ENCODE data around the gene COL23A1. TPM values are rescaled to one million over a fixed set of nuclear protein-coding genes. Genes with fewer than 3 reads are reported as not detected.

Gene COL23A1
- total and polyA plus RNA-seq, 2 donors (not counting 1 experiment from before 2014, with no cell fraction given) = not detected

DNA sequence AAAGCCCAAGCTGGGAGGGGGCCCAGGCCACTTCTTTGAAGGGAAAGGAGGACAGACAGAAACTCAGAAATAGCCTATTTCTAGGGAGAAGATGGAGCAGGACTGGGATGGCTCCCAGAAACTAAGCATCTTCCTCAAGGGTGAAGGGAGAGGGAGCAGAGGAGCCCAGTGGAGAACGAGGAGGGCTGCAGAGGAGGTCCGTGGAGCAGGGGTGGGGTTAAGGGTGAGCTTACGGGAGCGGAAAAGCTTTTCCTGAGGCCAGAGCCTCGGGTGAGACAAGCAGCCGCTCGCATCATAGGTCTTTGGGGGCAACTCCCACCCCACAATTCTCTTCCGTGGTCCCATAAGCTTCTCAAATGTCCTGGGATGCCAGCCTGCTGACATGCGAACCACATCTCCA, 230.5 kb downstream of the COL23A1 start:
- Histone ChIP-seq H3K36me3 (ENCODE audit: control insufficient read depth, insufficient read depth, low read length) (no peaks in the 10 kb centered on the region), H3K4me1 (ENCODE audit: control insufficient read depth, extremely low read depth, insufficient read depth, low read length) (no peaks in the 10 kb centered on the region), H3K9me3 (ENCODE audit: control insufficient read depth, insufficient read depth, low read depth, low read length) (no peaks in the 10 kb centered on the region), H3K9ac (ENCODE audit: insufficient read depth, low read length) (no peak overlapping the region), H3K79me2 (ENCODE audit: control insufficient read depth, insufficient read depth, low read length) (no peaks in the 10 kb centered on the region), H4K20me1 (ENCODE audit: control insufficient read depth, extremely low read depth, insufficient read depth, low read length) (no peaks in the 10 kb centered on the region), H2AFZ (ENCODE audit: low read length) (no peak overlapping the region), H3K4me2 (ENCODE audit: extremely low read depth, insufficient read depth, low read length) (no peak overlapping the region), H3K4me3 (replicated peaks in 1 of 4; ENCODE audit: control extremely low read depth in 1 of 4, insufficient read depth in 1 of 4, low read depth in 3 of 4, low read length in 4 of 4) (no peak overlapping the region), H3K27me3 (ENCODE audit: control insufficient read depth, insufficient read depth, low read length) (no peaks in the 10 kb centered on the region), H3K27ac (ENCODE audit: insufficient read depth, low read length) (no peak overlapping the region)
- TF ChIP-seq, protein P1, sequence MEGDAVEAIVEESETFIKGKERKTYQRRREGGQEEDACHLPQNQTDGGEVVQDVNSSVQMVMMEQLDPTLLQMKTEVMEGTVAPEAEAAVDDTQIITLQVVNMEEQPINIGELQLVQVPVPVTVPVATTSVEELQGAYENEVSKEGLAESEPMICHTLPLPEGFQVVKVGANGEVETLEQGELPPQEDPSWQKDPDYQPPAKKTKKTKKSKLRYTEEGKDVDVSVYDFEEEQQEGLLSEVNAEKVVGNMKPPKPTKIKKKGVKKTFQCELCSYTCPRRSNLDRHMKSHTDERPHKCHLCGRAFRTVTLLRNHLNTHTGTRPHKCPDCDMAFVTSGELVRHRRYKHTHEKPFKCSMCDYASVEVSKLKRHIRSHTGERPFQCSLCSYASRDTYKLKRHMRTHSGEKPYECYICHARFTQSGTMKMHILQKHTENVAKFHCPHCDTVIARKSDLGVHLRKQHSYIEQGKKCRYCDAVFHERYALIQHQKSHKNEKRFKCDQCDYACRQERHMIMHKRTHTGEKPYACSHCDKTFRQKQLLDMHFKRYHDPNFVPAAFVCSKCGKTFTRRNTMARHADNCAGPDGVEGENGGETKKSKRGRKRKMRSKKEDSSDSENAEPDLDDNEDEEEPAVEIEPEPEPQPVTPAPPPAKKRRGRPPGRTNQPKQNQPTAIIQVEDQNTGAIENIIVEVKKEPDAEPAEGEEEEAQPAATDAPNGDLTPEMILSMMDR (conservative IDR thresholded peaks at IDR 0.05 in 1 of 2, IDR thresholded peaks at IDR 0.05 in 1 of 2; ENCODE audit: low read depth in 1 of 2, low read length in 2 of 2) = no peak
- TF ChIP-seq EZH2 (IDR thresholded peaks at IDR 0.05; ENCODE audit: low read length, missing control alignments) = no peak
- DNase-seq (ENCODE audit: low read depth in 2 of 2) = no peak

DNA sequence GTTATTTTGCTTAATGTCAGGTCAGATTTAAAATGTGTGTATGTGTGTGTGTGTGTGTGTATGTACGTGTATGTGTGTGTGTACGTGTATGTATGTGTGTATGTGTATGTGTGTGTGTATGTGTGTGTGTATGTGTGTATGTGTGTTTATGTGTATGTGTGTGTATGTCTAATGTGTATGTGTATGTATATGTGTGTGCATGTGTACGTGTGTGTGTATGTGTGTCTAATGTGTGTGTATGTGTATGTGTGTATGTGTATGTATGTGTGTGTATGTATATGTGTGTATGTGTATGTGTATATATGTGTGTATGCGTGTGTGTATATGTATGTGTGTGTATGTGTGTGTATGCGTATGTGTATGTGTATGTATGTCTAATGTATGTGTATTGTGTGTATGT, 232.5 kb downstream of the COL23A1 start:
- Histone ChIP-seq H3K79me2 (ENCODE audit: control insufficient read depth, insufficient read depth, low read length) (no peaks in the 10 kb centered on the region), H2AFZ (ENCODE audit: low read length) (no peak overlapping the region), H3K4me3 (replicated peaks in 1 of 4; ENCODE audit: control extremely low read depth in 1 of 4, insufficient read depth in 1 of 4, low read depth in 3 of 4, low read length in 4 of 4) (no peak overlapping the region), H3K27me3 (ENCODE audit: control insufficient read depth, insufficient read depth, low read length) (no peaks in the 10 kb centered on the region), H3K27ac (ENCODE audit: insufficient read depth, low read length) (no peak overlapping the region), H3K4me2 (ENCODE audit: extremely low read depth, insufficient read depth, low read length) (no peak overlapping the region), H3K36me3 (ENCODE audit: control insufficient read depth, insufficient read depth, low read length) (no peaks in the 10 kb centered on the region), H3K4me1 (ENCODE audit: control insufficient read depth, extremely low read depth, insufficient read depth, low read length) (no peaks in the 10 kb centered on the region), H4K20me1 (ENCODE audit: control insufficient read depth, extremely low read depth, insufficient read depth, low read length) (no peaks in the 10 kb centered on the region), H3K9me3 (ENCODE audit: control insufficient read depth, insufficient read depth, low read depth, low read length) (no peaks in the 10 kb centered on the region), H3K9ac (ENCODE audit: insufficient read depth, low read length) (no peak overlapping the region)
- TF ChIP-seq EZH2 (IDR thresholded peaks at IDR 0.05; ENCODE audit: low read length, missing control alignments) = no peak
- TF ChIP-seq, protein P1 (conservative IDR thresholded peaks at IDR 0.05 in 1 of 2, IDR thresholded peaks at IDR 0.05 in 1 of 2; ENCODE audit: low read depth in 1 of 2, low read length in 2 of 2) = no peak
- DNase-seq (ENCODE audit: low read depth in 2 of 2) = no peak

DNA sequence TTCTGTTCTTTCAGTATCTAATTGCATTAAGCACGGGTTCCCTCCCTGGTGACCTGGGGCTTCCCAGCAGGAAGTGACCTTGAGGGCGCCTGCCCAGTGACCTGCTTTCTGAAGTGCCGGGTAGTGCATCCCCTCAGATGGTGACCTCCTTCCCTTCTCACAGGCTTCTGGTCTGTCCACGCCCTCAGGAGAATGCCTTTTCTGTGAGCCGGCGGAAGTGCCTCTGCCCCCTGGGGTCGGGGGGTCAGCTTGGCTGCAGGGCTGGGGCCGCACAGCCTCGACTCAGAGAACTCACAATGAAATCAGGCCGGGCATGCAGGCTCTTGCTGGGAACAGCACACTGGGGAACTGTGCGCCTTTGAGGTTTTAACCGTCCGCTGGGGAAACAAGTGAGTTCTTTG, 233.1 kb downstream of the COL23A1 start:
- Histone ChIP-seq H3K4me1 (ENCODE audit: control insufficient read depth, extremely low read depth, insufficient read depth, low read length) (no peaks in the 10 kb centered on the region), H3K27me3 (ENCODE audit: control insufficient read depth, insufficient read depth, low read length) (no peaks in the 10 kb centered on the region), H3K4me2 (ENCODE audit: extremely low read depth, insufficient read depth, low read length) (no peak overlapping the region), H4K20me1 (ENCODE audit: control insufficient read depth, extremely low read depth, insufficient read depth, low read length) (no peaks in the 10 kb centered on the region), H3K79me2 (ENCODE audit: control insufficient read depth, insufficient read depth, low read length) (no peaks in the 10 kb centered on the region), H3K36me3 (ENCODE audit: control insufficient read depth, insufficient read depth, low read length) (no peaks in the 10 kb centered on the region), H2AFZ (ENCODE audit: low read length) (no peak overlapping the region), H3K27ac (ENCODE audit: insufficient read depth, low read length) (no peak overlapping the region), H3K4me3 (replicated peaks in 1 of 4; ENCODE audit: control extremely low read depth in 1 of 4, insufficient read depth in 1 of 4, low read depth in 3 of 4, low read length in 4 of 4) (no peak overlapping the region), H3K9ac (ENCODE audit: insufficient read depth, low read length) (no peak overlapping the region), H3K9me3 (ENCODE audit: control insufficient read depth, insufficient read depth, low read depth, low read length) (no peaks in the 10 kb centered on the region)
- no peak for TF ChIP-seq EZH2 (IDR thresholded peaks at IDR 0.05; ENCODE audit: low read length, missing control alignments)
- TF ChIP-seq, protein P1 (conservative IDR thresholded peaks at IDR 0.05 in 1 of 2, IDR thresholded peaks at IDR 0.05 in 1 of 2; ENCODE audit: low read depth in 1 of 2, low read length in 2 of 2) = no peak
- DNase-seq (ENCODE audit: low read depth in 2 of 2) = no peak

Measured in fibroblast of lung (primary cell).